Left forelimb (tissue), 1 donor: ENCODE measurements around the gene CD72.
"Not testable (repeated sequence)": the region's sequence is repeated elsewhere in the genome, so short reads cannot be mapped to it uniquely, and the experiment has no call there.

Source experiments
- DNase-seq: peaks from one replicate; pipeline ENCODE4 v3.0.0-alpha.2; 2018; ENCODE audit warnings: low spot score

The CD72 gene

DNA sequence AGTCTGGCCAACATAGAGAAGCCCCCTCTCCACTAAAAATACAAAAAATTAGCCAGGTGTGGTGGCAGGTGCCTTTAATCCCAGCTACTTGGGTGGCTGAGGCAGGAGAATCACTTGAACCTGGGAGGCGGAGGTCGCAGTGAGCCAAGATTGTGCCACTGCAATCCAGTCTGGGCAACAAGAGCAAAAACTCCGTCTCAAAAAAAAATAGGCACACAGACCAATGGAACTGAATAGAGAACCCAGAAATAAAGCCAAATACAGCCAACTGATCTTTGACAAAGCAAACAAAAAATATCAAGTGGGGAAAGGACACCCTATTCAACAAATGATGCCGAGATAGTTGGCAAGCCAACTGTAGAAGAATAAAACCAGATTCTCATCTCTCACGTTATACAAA lies 29.7 kb downstream of the CD72 start:
- DNase-seq: not testable (repeated sequence)

DNA sequence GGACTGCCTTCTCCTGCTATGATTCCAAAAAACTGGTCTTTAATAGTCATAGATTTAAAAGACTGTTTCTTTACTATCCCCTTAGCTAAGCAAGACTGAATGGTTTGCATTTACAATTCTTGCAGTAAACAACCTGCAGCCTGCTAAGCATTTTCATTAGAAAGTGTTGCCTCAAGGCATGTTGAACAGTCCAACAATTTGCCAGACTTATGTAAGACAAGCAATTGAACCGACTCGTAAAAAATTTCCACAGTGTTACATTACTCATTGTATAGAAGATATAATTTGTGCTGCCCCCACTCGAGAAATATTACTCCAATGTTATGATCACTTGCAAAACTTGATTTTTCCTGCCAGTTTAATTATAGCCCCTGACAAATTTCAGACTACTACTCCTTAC lies 33.5 kb downstream of the CD72 start:
- not testable (repeated sequence) for DNase-seq

DNA sequence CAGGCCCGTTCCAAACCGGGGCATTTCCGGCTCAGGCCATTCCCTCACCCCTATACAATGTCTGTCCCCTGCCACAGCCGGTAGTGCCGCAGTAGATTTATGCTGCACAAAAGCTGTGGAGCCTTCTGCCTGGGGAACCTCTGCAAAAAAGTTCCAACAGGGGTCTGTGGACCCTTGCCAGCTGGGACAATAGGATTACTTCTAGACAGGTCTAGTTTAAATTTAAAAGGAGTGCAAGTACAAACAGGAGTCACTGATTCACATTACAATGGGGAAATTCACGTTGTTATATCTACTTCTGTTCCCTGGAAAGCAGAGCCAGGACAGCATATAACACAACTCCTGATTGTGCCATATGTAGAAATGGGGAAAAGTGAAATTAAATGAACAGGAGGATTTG lies 34.7 kb downstream of the CD72 start:
- not testable (repeated sequence) for DNase-seq

DNA sequence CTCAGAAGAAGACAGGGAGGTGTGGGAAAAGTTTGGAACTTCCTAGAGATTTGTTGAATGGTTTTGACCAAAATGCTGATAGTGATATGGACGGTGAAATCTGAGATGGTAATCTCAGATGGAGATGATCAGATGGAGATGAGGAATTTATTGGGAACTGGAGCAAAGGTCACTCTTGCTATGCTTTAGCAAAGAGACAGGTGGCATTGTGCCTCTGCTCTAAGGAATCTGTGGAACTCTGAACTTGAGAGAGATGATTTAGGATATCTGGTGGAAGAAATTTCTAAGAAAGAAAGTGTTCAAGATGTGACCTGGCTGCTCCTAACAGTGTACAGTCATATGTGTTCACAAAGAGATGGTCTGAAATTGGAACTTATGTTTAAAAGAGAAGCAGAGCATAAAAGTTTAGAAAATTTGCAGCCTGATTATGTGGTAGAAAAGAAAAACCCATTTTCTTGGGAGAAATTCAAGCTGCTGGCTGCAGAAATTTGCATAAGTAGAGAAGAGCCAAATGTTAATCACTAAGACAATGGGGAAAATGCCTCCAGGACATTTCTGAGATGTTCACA lies 38.5 kb downstream of the CD72 start:
- DNase-seq: not testable (repeated sequence)

DNA sequence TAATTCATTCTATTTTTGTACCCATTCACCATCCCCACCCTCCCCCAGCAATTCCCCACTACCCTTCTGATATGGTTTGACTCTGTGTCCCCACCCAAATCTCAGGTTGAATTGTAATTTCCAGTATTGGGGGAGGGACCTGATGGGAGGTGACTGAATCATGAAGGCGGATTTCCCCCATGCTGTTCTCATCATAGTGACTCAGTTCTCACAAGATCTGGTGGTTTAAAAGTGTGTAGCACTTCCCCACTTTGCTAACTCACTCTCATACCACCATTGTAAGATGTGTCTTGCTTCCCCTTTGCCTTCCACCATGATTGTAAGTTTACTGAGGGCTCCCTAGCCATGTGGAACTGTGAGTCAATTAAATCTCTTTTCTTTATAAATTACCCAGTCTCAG lies 39.1 kb downstream of the CD72 start:
- DNase-seq: no peak

DNA sequence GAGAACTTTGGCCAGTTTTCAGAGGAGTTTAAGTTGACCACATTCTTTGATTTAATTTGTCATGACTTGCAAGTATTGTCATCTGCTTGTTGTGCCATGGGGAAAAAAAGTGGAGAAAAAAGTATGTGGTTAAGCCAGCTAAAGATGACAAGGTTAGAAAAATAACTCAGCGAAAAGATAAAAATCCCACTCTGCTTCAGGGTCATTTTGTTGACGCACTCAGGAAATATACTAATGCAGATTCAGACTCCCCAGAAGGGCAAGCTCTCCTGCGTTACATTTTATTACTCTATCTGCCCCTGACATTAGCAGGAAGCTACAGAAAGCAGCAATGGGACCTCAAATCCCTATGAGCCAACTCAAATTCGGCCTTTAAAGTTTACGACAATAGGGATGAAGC lies 40.7 kb downstream of the CD72 start:
- no peak for DNase-seq

DNA sequence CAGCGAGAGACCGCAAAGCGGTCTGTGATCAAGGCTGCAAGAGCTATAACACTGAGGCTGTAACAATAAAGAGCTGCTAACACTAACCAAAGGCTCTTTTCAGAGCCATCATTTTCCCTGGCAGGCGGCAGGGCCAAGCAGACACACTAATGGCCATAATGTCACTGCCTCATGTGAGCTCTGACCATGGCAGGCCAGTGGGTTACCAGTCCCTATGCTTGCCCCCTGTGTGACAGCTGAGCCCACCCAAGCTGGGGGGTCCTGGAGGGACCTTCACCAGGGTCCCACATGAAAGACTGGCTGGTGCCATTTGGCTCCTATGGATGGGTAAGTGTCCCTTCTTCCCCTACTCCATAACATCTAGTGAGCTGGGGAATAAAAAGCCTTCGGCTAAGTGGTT lies 42.7 kb downstream of the CD72 start:
- DNase-seq: no peak

DNA sequence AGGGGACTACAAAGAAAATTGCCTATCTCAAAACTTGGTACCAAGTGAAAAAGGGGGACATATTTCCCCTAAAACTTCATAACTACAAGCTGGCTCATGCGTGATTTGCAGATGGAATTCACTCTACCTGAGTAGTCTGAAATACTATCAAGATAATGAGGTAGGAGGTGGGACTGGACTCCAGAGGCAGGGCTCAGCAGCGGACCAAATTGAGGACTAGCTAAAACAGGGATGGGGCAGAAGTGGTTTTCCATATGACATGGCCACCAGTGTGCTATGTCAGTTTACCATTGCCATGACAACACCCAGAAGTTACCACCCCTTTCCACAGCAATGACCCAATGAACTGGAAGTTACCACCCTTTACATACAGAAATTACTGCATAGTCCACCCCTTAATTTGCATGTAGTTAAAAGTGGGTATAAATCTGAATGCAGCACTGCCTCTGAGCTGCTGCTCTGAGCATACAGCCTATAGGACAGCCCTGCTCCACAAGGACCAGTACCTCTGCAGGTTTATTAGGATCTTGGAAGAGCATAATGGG lies 43.6 kb downstream of the CD72 start:
- no peak for DNase-seq

DNA sequence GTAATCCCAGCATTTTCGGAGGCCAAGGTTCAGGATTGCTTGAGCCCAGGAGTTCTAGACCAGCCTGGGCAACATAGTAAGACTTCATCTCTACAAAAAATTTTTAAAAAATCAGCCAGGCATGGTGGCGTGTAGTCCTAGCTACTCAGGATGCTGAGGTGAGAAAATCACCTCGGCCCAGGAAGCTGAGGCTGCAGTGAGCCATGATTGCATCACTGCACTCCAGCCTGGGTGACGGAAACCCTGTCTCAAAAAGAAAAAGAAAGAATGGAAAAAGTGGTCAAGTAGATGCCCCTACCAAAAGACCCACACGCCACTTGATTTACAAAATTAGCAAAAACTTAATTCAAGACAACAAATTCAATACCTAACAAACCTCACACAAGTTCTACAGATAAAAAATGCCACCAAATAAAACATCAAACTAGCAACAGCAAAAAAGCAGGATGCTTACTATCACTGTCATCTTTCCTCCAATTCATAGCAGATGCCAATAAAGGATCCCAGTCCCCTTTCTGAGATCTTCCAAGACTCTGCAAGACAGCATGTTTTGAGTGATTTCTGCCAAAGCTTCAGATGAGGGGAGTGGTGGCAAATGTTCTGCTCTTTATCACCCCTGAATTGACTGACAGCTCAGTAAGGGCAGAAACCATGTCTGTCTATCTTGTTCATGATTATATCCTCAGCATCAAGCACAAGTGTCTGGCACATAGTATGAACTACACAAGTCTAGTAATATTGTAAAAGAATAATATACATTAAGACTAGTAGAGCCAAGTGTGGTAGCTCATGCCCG lies 47.3 kb downstream of the CD72 start:
- DNase-seq: no peak

DNA sequence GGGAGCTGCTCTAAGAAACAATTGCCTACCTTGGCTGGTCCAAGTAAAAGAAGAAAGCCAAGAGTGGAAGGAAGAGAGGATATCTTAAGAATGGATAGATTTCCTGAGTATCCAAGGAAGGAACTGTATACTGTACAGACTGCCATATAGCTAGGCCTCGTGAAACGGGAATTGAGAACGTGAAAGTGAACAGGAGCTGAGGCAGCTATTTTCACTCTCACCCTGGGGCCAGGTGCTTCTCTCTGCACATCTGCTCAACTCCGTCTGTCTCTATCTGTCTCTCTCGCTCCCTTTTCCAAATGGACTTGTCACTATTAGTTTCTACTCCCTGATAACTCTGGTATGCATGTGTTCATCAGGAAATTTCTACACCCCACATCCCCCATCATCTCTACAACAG lies 49.0 kb downstream of the CD72 start:
- DNase-seq: no peak

DNA sequence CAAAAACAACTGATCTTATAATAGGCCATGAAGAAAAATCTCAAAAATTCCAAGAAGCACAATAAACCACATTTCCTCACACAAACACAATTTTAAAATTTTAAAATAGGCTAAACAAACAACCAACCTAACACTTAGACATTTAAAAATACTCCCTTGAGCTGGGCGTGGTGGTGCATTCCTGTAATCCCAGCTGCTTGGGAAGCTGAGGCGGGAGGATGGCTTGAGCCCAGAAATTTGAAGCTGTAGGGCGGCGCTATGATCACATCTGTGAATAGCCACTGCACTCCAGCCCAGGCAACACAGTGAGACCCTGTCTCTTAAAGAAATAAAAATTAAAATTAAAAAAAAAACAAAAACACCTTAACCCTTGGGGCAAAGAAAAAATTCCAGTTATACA lies 50.0 kb downstream of the CD72 start:
- no peak for DNase-seq

DNA sequence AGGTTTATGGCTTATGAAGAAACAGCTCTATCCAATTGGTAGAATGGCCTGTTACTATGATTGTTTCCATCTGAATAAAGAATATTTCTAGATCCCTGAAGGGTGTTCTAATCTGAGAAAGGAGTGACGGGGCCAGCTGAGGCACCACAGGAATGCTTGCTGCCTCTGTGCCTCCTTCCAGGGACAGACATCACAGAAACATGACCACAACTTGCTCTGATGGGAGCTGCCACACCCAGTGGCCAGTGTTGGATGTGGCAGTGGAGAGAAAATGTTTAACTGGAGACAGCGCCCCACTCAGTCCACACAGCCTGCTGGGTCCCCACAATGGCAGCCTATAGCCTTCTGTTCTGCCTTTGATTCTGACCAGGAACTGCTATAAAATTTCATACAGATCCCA lies 51.8 kb downstream of the CD72 start:
- no peak for DNase-seq

DNA sequence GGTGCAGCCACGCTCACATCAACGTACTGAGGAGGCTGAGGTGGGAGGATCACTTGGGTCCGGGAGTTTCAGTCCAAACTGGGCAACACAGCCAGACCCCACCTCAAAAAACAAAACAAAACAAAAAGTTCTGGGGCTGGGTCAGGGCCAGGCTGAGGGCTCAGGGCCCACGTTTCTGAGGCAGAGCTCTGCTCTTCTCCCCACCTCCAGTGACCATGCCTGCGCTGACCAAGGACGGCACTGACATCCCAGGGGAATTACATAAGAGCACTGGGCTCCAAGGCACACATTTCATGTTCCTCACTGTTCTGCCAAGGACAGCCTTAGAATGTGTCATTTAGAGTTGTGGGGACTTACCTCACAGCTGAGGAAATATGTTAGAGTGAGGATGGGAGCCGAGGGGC lies 53.6 kb downstream of the CD72 start:
- DNase-seq: no peak

DNA sequence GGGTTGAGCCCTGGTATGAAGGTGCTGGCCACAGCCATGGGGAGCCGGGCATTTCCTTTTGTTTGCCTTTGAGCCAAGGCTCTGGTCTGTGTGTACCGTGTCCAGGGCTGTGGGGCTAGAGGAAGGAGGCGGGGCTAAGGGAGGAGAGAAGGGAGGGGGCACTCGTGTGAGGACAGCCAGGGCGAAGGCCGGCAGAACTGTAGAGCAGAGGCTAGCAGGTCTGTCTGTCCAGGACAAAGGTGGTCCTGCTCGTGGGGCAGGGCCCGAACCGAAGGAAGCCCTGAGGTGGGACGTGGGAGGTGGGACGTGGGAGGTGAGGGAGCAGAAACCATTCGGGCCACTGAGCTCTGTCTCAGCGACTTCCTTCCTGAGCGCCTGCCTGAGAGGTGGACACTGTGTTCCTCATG lies 54.4 kb downstream of the CD72 start:
- DNase-seq: no peak

DNA sequence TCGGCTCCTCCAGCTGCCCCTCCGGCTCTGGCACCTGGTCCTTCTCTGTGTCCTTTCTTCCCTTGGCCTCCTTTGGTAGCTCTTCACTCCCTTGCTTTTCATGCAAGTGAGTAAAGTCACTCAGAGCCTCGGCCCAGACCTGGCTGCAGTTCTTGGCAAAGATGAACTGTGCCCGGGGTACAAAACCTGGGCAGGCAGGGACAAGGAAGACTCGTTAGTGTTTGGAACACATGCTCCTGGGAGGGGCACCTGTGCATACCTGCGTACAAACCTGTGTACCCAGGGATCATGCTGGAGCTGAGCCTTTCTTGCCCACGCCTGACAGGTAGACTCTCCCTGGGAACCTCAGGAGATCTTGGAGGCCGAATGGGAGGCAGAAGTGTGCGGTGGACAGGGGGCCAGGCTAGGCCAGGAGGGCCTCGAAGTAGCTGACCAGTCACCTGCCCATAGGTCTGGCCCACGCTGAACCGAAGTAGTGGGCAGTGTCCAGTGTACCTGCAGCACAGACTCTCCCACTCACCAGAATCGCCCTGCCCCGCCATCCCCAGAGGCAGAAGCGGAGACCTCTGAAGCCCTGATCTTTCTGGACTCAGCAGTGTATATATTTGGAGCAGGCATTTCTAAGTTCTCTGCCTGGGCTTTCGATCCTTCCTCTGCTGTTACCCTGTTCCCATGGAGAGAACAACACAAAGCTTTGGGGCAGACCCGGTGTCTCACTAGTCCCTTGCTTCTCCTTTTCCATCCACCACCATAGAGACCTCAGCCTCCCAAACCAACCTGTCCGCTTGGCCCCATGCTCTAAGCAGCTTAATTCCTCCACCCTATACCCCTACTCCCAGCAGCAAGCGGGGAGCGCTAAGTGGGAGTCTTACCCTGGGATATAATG lies 55.1 kb downstream of the CD72 start:
- DNase-seq: no peak

DNA sequence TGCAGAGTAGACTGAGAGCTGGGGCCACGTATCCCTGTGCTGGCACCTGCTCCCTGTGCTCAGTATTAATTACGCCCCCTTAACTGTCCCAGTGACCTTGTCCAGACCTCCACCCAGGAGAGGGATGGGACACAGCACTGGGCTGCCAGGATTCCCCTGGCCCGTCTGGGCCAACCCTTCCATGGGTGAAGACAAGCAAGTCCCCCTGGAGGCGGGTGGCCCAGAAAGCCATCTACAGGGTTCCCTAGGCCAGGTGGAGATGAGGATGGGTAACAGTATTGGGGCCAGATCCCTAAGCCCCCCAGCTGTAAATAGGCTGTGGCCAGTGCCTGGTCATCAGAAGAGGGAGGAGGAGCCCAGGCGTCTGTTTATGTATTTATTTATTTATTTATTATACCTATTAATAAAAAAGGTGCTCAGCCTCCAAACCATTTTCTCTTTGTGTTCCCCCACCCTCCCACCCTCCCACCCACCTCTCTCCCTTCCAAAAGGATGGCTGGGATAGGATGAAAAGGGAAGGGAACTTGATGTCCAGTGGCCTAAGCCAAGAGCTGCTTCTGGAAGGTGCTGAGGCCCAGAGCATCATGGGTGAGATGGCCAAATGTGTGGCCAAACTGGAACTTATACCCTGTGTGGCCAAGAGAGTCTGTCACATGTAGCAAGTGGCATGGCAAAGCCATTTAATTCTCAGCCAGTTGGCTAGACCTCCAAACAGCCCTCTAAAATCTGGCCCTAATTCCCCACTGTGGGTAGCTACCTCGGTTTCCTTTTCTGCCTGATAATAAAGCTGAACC lies 56.5 kb downstream of the CD72 start:
- no peak for DNase-seq

DNA sequence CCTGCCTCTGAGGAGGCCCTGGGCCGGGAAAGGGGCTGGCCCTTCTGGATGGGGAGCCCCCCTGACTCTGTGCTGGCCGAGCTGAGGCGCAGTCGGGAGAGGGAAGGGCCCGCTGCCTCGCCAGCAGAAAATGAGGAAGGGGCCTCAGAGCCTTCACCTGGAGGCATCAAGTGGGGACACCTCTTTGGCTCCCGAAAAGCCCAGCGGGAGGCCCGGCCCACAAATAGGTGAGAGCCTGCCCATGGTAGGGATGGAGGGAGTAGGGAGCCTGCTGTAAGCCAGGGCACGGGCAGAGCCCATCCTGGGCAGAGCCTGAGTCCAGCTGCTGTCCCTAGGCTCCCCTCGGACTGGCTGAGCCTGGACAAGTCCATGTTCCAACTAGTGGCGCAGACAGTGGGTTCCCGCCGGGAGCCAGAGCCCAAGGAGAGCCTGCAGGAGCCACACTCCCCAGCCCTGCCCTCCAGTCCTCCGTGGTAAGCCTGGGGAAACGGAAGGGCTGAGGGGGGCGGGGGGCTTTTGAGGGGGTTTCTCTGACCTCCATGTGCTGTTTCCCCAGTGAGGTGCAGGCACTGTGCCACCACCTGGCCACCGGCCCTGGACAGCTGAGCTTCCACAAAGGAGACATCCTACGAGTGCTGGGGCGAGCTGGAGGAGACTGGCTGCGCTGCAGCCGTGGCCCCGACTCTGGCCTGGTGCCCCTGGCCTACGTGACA lies 57.4 kb downstream of the CD72 start:
- DNase-seq: no peak
